GM23338 (cell line): Measurements from ENCODE around the gene SHISA8. TPM values are rescaled to one million over a fixed set of nuclear protein-coding genes. Genes with fewer than 3 reads are reported as not detected.

Source experiments
- ATAC-seq: fragments of 200-7000 bp; cut with Tn5 transposase; 3 replicates; pipeline ENCODE4 v1.9.1; 2020
- DNase-seq: peaks from one replicate; pipeline ENCODE4 v3.0.0-alpha.2; 2015; ENCODE audit warnings: low spot score
- H2AFZ ChIP-seq: fragments of 200-600 bp; sonication (generic); 2 replicates; pipeline ENCODE4 v1.8.0; 2016; ENCODE audit warnings: antibody characterized with exemption, mild to moderate bottlenecking, moderate library complexity
- H3F3A ChIP-seq: fragments of 200-600 bp; sonication (generic); replicated peaks from 2 replicates; pipeline ENCODE4 v1.8.0; 2017; ENCODE audit warnings: antibody characterized with exemption, mixed run types, low read depth
- H3K27ac ChIP-seq: fragments of 200-600 bp; sonication (generic); 2 replicates; pipeline ENCODE4 v1.6.1; 2016; ENCODE audit warnings: low read depth
- H3K27me3 ChIP-seq: fragments of 200-600 bp; sonication (generic); 2 replicates; pipeline ENCODE4 v1.8.0; 2016; ENCODE audit warnings: mild to moderate bottlenecking, mixed run types, moderate library complexity; ENCODE audit not compliant: insufficient read depth
- H3K36me3 ChIP-seq: fragments of 200-600 bp; sonication (generic); 2 replicates; pipeline ENCODE4 v1.8.0; 2016; ENCODE audit warnings: mild to moderate bottlenecking; ENCODE audit not compliant: insufficient read depth
- H3K4me1 ChIP-seq: fragments of 200-600 bp; sonication (generic); 2 replicates; pipeline ENCODE4 v1.8.0; 2016; ENCODE audit warnings: mild to moderate bottlenecking, moderate library complexity; ENCODE audit not compliant: insufficient read depth
- H3K4me2 ChIP-seq: fragments of 200-600 bp; sonication (generic); 2 replicates; pipeline ENCODE4 v1.7.1; 2017; ENCODE audit warnings: mixed run types
- H3K4me3 ChIP-seq: fragments of 200-600 bp; sonication (generic); 2 replicates; pipeline ENCODE4 v1.6.1; 2016; ENCODE audit warnings: mixed run types
- H3K79me2 ChIP-seq: fragments of 200-600 bp; sonication (generic); replicated peaks from 2 replicates; pipeline ENCODE4 v1.8.0; 2017; ENCODE audit warnings: mild to moderate bottlenecking; ENCODE audit not compliant: insufficient read depth
- H3K9me2 ChIP-seq: fragments of 200-600 bp; sonication (generic); 2 replicates; pipeline ENCODE4 v1.8.0; 2017; ENCODE audit not compliant: insufficient read depth
- H4K20me1 ChIP-seq: fragments of 200-600 bp; sonication (generic); replicated peaks from 2 replicates; pipeline ENCODE4 v1.8.0; 2017; ENCODE audit warnings: mild to moderate bottlenecking; ENCODE audit not compliant: insufficient read depth
- H3K27ac Mint-ChIP-seq: 2 replicates; pipeline ENCODE4 v1.8.0; 2020; ENCODE audit warnings: inconsistent platforms, mild to moderate bottlenecking, moderate library complexity, mixed read lengths
- H3K27me3 Mint-ChIP-seq: 3 replicates; pipeline ENCODE4 v1.8.0; 2022; ENCODE audit warnings: low read depth, mild to moderate bottlenecking, moderate library complexity, mixed read lengths, inconsistent platforms; ENCODE audit not compliant: insufficient read depth, poor library complexity
- H3K36me3 Mint-ChIP-seq: 3 replicates; pipeline ENCODE4 v1.8.0; 2021; ENCODE audit warnings: low read depth, mild to moderate bottlenecking, inconsistent platforms, moderate library complexity, mixed read lengths
- H3K4me1 Mint-ChIP-seq: 3 replicates; pipeline ENCODE4 v1.8.0; 2020; ENCODE audit warnings: mild to moderate bottlenecking, inconsistent platforms, mixed read lengths
- H3K4me3 Mint-ChIP-seq: 3 replicates; pipeline ENCODE4 v1.8.0; 2021; ENCODE audit warnings: moderate library complexity, mild to moderate bottlenecking, inconsistent platforms, mixed read lengths
- H3K9me3 Mint-ChIP-seq: 3 replicates; pipeline ENCODE4 v1.8.0; 2020; ENCODE audit warnings: moderate library complexity, mild to moderate bottlenecking, inconsistent platforms, mixed read lengths
- CREB1 ChIP-seq: fragments of 250-450 bp; sonication (Bioruptor Pico); IDR thresholded peaks from 2 replicates; pipeline ENCODE4 v1.5.0; 2020; ENCODE audit warnings: low read depth, mild to moderate bottlenecking, moderate library complexity
- CTCF ChIP-seq, 2 experiments: fragments of 200-600 bp in 1 of 2; sonication (generic) in 1 of 2; conservative IDR thresholded peaks; 2 replicates each; pipeline versions ENCODE4 v1.5.1 to v1.6.1; 2016 to 2017; ENCODE audit warnings: antibody characterized with exemption in 2 of 2, low read depth in 2 of 2, mild to moderate bottlenecking in 2 of 2, moderate library complexity in 1 of 2
- ETS1 ChIP-seq: IDR thresholded peaks from 2 replicates; pipeline ENCODE4 v1.6.1; 2016; ENCODE audit warnings: antibody characterized with exemption
- EZH2 ChIP-seq: fragments of 200-600 bp; sonication (generic); IDR thresholded peaks from one replicate; pipeline ENCODE4 v1.8.0; 2017; ENCODE audit warnings: antibody characterized with exemption, mild to moderate bottlenecking, low read depth; ENCODE audit not compliant: unreplicated experiment
- EZH2phosphoT487 ChIP-seq: fragments of 200-600 bp; sonication (generic); IDR thresholded peaks from one replicate; pipeline ENCODE4 v1.8.1; 2018; ENCODE audit warnings: antibody characterized with exemption; ENCODE audit not compliant: unreplicated experiment
- JUNB ChIP-seq: IDR thresholded peaks from one replicate; pipeline ENCODE4 v1.6.1; 2016; ENCODE audit warnings: antibody characterized with exemption; ENCODE audit not compliant: unreplicated experiment
- NANOG ChIP-seq: IDR thresholded peaks from 2 replicates; pipeline ENCODE4 v1.6.1; 2016; ENCODE audit warnings: antibody characterized with exemption, borderline replicate concordance
- POLR2AphosphoS5 ChIP-seq: IDR thresholded peaks from 2 replicates; pipeline ENCODE4 v1.6.1; 2016; ENCODE audit warnings: antibody characterized with exemption, low read depth
- STAT1 ChIP-seq: IDR thresholded peaks from one replicate; pipeline ENCODE4 v1.6.1; 2016; ENCODE audit warnings: antibody characterized with exemption; ENCODE audit not compliant: unreplicated experiment
- ZNF114 ChIP-seq: fragments of 250-450 bp; sonication (Bioruptor Pico); IDR thresholded peaks from 2 replicates; pipeline ENCODE4 v1.5.0; 2020; ENCODE audit warnings: mild to moderate bottlenecking, moderate library complexity
- ZNF331 ChIP-seq: fragments of 250-450 bp; sonication (Bioruptor Pico); IDR thresholded peaks from 2 replicates; pipeline ENCODE4 v1.5.0; 2020; ENCODE audit warnings: low read depth, mild to moderate bottlenecking, moderate library complexity
- polyA plus RNA-seq: library from polyadenylated mRNA; unstranded; fragments of >200 nt; fragmentation: Nextera tagmentation; extraction: Ambion mirVana; gene quantifications from 2 replicates; pipeline ENCODE4 v1.2.1, GENCODE V29; 2016
- total RNA-seq: library from RNA; depleted of rRNA; stranded (reverse); fragments of >200 nt; shearing (Covaris generic); gene quantifications from 2 replicates; pipeline ENCODE4 v1.2.3, GENCODE V29; 2014
- TF ChIP-seq, protein P1 (sequence below): IDR thresholded peaks from one replicate; pipeline ENCODE4 v1.6.1; 2018; ENCODE audit warnings: antibody characterized with exemption; ENCODE audit not compliant: unreplicated experiment

SHISA8 gene
- total and polyA plus RNA-seq, 2 experiments from 2014 or later: 5.1 TPM; not detected in 1

- TF ChIP-seq EZH2: no peak
- no peak for TF ChIP-seq ETS1
- TF ChIP-seq ZNF331 (CRISPR knock-in tag): no peak
- TF ChIP-seq ZNF114 (CRISPR knock-in tag): no peak
- TF ChIP-seq NANOG: no peak
- TF ChIP-seq CTCF (conservative IDR thresholded peaks at IDR 0.05; ENCODE audit: low read depth in 2 of 2): no peak
- no peak for TF ChIP-seq JUNB
Measured at GRCh38 chr22:41873391-41873790, 41.5 kb downstream of the SHISA8 start (continued).

GRCh38 chr22:41870786-41871185, 44.1 kb downstream of the SHISA8 start:
- Histone ChIP-seq H3K4me3 (no peak overlapping the region), H3K4me1 (no peaks in the 10 kb centered on the region), H3K4me2 (no peak overlapping the region), H3K27me3 (no peaks in the 10 kb centered on the region), H2AFZ (no peak overlapping the region), H4K20me1 (peaks cover 9% of the 10 kb centered on the region), H3K36me3 (peaks cover 62% of the 10 kb centered on the region), H3K79me2 (peaks cover 10% of the 10 kb centered on the region), H3K27ac (no peak overlapping the region), H3F3A (0 out of 2 replicates have a peak, but pooled peaks cover 8% of the 10 kb centered on the region), H3K9me2 (no peaks in the 10 kb centered on the region)
- no peaks in the 10 kb centered on the region for H3K4me1 Mint-ChIP-seq
- H3K27me3 Mint-ChIP-seq: peaks cover 6% of the 10 kb centered on the region
- DNase-seq: no peak
- H3K9me3 Mint-ChIP-seq: no peaks in the 10 kb centered on the region
- no peak overlapping the region for H3K27ac Mint-ChIP-seq
- peaks cover 79% of the 10 kb centered on the region for H3K36me3 Mint-ChIP-seq
- no peak for ATAC-seq
- H3K4me3 Mint-ChIP-seq: no peak overlapping the region
- TF ChIP-seq ZNF114 (CRISPR knock-in tag) (no peak), STAT1 (no peak), CREB1 (CRISPR knock-in tag) (no peak), EZH2 (no peak), ETS1 (no peak), POLR2AphosphoS5 (no peak), JUNB (no peak), NANOG (no peak), CTCF (conservative IDR thresholded peaks at IDR 0.05; ENCODE audit: low read depth in 2 of 2) (no peak), EZH2phosphoT487 (no peak), ZNF331 (CRISPR knock-in tag) (no peak)
- TF ChIP-seq, protein P1, sequence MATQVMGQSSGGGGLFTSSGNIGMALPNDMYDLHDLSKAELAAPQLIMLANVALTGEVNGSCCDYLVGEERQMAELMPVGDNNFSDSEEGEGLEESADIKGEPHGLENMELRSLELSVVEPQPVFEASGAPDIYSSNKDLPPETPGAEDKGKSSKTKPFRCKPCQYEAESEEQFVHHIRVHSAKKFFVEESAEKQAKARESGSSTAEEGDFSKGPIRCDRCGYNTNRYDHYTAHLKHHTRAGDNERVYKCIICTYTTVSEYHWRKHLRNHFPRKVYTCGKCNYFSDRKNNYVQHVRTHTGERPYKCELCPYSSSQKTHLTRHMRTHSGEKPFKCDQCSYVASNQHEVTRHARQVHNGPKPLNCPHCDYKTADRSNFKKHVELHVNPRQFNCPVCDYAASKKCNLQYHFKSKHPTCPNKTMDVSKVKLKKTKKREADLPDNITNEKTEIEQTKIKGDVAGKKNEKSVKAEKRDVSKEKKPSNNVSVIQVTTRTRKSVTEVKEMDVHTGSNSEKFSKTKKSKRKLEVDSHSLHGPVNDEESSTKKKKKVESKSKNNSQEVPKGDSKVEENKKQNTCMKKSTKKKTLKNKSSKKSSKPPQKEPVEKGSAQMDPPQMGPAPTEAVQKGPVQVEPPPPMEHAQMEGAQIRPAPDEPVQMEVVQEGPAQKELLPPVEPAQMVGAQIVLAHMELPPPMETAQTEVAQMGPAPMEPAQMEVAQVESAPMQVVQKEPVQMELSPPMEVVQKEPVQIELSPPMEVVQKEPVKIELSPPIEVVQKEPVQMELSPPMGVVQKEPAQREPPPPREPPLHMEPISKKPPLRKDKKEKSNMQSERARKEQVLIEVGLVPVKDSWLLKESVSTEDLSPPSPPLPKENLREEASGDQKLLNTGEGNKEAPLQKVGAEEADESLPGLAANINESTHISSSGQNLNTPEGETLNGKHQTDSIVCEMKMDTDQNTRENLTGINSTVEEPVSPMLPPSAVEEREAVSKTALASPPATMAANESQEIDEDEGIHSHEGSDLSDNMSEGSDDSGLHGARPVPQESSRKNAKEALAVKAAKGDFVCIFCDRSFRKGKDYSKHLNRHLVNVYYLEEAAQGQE: no peak
